ENCODE measurements around the gene RASGRF2.

Gene RASGRF2

GRCh38 chr5:80953587-80953986, 6.6 kb upstream of the RASGRF2 start:
- no peak for DNase-seq

GRCh38 chr5:80955082-80955590, 5.0 kb upstream of the RASGRF2 start:
- DNase-seq, result no peak

GRCh38 chr5:80956272-80956671, 3.9 kb upstream of the RASGRF2 start:
- no peak for DNase-seq

- no peak for DNase-seq
Observed at GRCh38 chr5:80957031-80957761, 3.0 kb upstream of the RASGRF2 start.

GRCh38 chr5:80958616-80959015, 1.5 kb upstream of the RASGRF2 start:
- DNase-seq, result no peak

- no peak for DNase-seq
Observed at GRCh38 chr5:80959138-80959537, 1.0 kb upstream of the RASGRF2 start.

- no peak for DNase-seq
Observed at GRCh38 chr5:80960531-80961375, 590 bp downstream of the RASGRF2 start.

- no peak for DNase-seq
Observed at GRCh38 chr5:80961376-80962281, 1.5 kb downstream of the RASGRF2 start.

GRCh38 chr5:80962630-80963520, 2.7 kb downstream of the RASGRF2 start:
- no peak for DNase-seq

GRCh38 chr5:80963521-80963895, 3.3 kb downstream of the RASGRF2 start:
- DNase-seq, result no peak

GRCh38 chr5:80963966-80964481, 3.9 kb downstream of the RASGRF2 start:
- DNase-seq, result no peak

GRCh38 chr5:80964491-80964890, 4.3 kb downstream of the RASGRF2 start:
- DNase-seq, result no peak

GRCh38 chr5:80964919-80965318, 4.8 kb downstream of the RASGRF2 start:
- DNase-seq, result no peak

- no peak for DNase-seq
Observed at GRCh38 chr5:80967500-80968181, 7.5 kb downstream of the RASGRF2 start.

GRCh38 chr5:80973027-80973426, 12.9 kb downstream of the RASGRF2 start:
- DNase-seq, result no peak

GRCh38 chr5:80975065-80975464, 14.9 kb downstream of the RASGRF2 start:
- DNase-seq, result no peak

GRCh38 chr5:80976985-80977384, 16.8 kb downstream of the RASGRF2 start:
- no peak for DNase-seq

- DNase-seq, result no peak
Observed at GRCh38 chr5:80977764-80978163, 17.6 kb downstream of the RASGRF2 start.

GRCh38 chr5:80978772-80979317, 18.7 kb downstream of the RASGRF2 start:
- no peak for DNase-seq

- no peak for DNase-seq
Observed at GRCh38 chr5:80982093-80982492, 21.9 kb downstream of the RASGRF2 start.

Data from cerebellar nuclear complex (tissue), 1 donor.